PC-3 (cell line): ENCODE measurements around the gene ASXL2.

ENCODE experiments used
- CTCF ChIP-seq: fragments of 300-600 bp; sonication (generic); conservative IDR thresholded peaks from 2 replicates; pipeline ENCODE4 v1.5.1; 2017; ENCODE audit warnings: antibody characterized with exemption, low read depth, mild to moderate bottlenecking, low read length
- EZH2 ChIP-seq: fragments of 300-600 bp; sonication (generic); IDR thresholded peaks from one replicate; pipeline ENCODE4 v1.6.1; 2017; ENCODE audit warnings: antibody characterized with exemption, mild to moderate bottlenecking, low read length; ENCODE audit not compliant: unreplicated experiment
- EZH2phosphoT487 ChIP-seq: fragments of 300-600 bp; sonication (generic); IDR thresholded peaks from 2 replicates; pipeline ENCODE4 v1.6.1; 2018; ENCODE audit warnings: mild to moderate bottlenecking, antibody characterized with exemption, low read length, borderline replicate concordance

- TF ChIP-seq CTCF = no peak
- no peak for TF ChIP-seq EZH2phosphoT487
- no peak for TF ChIP-seq EZH2
Observed at GRCh38 chr2:25822190-25823117, 55.8 kb downstream of the ASXL2 start.
